ENCODE measurements around the gene OLFM1. TPM values are rescaled to one million over a fixed set of nuclear protein-coding genes. Genes with fewer than 3 reads are reported as not detected.

The OLFM1 gene
- polyA plus RNA-seq, 10 donors = 3.0 to 8.6 (median 5.4) TPM

DNA sequence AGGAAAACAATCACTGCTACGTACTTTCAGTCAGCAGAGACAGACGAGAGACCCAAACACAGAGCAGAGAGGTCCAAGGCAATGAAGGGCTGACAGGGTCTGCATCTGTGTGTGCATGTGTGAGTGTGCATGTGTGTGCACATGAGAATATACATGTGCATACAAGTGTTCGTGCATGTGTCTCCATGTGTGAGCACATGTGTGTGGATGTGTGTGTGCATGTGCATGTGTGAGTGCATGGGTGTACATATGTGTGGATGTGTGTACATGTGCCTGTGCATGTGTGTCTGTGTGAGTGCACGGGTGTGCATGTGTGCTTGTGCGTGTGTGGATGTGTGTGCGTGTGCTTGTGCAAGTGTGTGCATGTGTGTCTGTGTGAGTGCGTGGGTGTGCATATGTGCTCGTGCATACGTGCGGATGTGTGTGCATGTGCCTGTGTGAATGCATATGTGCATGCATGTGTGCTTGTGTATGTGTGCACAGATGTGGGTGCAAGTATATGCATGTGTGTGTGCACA lies 82.3 kb downstream of the OLFM1 start:
- DNase-seq = no peak

DNA sequence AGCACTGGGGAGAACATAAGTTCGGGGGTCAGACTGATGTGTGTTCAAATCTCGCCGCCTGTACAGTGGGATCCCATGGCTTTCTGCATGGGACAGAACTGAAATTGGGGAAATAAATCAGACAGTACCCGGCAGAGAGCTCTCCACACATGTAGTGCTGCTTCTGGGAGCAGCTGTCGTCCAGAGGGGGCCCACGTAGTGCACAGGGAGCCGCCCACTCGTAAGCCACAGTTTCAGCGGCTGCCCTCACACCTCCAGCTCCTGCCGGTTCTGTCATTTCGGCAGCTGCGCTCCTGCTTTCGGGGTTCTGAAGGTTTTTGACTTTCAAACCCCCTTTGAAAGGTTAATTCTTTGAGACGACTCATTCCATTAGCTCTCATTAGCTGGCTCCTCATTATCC lies 83.1 kb downstream of the OLFM1 start:
- no peak for DNase-seq

Other genes with a start within 250 kb of the OLFM1 start
- under 1 TPM in 5 of 10 donors, not detected in 5; 0.17 to 0.22 (median 0.20) TPM for gene FCN2, start 206.9 kb upstream of the OLFM1 start, polyA plus RNA-seq (ENCODE audit: insufficient read length in 10 of 10)
- 1 to 10 TPM; 1.9 to 9.9 (median 3.5) TPM for gene FCN1, start 169.8 kb upstream of the OLFM1 start, polyA plus RNA-seq (ENCODE audit: insufficient read length in 10 of 10)